ENCODE results near the gene ROR2. TPM values are rescaled to one million over a fixed set of nuclear protein-coding genes. Genes with fewer than 3 reads are reported as not detected.

Gene ROR2
- total RNA-seq, 4 donors from 2014 or later, result 1.8 to 4.2 (median 2.7) TPM

GRCh38 chr9:91858213-91859030 lies 91.6 kb downstream of the ROR2 start:
- no peak overlapping the region for H3K4me3 ChIP-seq
- DNase-seq (ENCODE audit: low spot score in 2 of 2), result no peak
- no peaks in the 10 kb centered on the region for H3K9me3 ChIP-seq
- no peak overlapping the region for H3K27ac ChIP-seq
- no peak for TF ChIP-seq POLR2A (IDR thresholded peaks at IDR 0.05)
- TF ChIP-seq, protein P1, sequence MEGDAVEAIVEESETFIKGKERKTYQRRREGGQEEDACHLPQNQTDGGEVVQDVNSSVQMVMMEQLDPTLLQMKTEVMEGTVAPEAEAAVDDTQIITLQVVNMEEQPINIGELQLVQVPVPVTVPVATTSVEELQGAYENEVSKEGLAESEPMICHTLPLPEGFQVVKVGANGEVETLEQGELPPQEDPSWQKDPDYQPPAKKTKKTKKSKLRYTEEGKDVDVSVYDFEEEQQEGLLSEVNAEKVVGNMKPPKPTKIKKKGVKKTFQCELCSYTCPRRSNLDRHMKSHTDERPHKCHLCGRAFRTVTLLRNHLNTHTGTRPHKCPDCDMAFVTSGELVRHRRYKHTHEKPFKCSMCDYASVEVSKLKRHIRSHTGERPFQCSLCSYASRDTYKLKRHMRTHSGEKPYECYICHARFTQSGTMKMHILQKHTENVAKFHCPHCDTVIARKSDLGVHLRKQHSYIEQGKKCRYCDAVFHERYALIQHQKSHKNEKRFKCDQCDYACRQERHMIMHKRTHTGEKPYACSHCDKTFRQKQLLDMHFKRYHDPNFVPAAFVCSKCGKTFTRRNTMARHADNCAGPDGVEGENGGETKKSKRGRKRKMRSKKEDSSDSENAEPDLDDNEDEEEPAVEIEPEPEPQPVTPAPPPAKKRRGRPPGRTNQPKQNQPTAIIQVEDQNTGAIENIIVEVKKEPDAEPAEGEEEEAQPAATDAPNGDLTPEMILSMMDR (IDR thresholded peaks at IDR 0.05), result no peak
- TF ChIP-seq EP300 (IDR thresholded peaks at IDR 0.05), result no peak
- 78 to 79% methylated on average over 17 of the region's 17 CpGs for WGBS, 2 donors
- no peaks in the 10 kb centered on the region for H3K4me1 ChIP-seq
- H3K36me3 ChIP-seq, result no peaks in the 10 kb centered on the region
- H3K27me3 ChIP-seq, result no peaks in the 10 kb centered on the region

- no peak for DNase-seq (ENCODE audit: low spot score in 2 of 2)
- no peaks in the 10 kb centered on the region for H3K36me3 ChIP-seq
- WGBS, 2 donors, result 31 to 42% methylated on average over 27 of the region's 27 CpGs
- no peaks in the 10 kb centered on the region for H3K4me1 ChIP-seq
- H3K27me3 ChIP-seq, result no peaks in the 10 kb centered on the region
- H3K4me3 ChIP-seq, result no peak overlapping the region
- H3K9me3 ChIP-seq, result no peaks in the 10 kb centered on the region
- no peak overlapping the region for H3K27ac ChIP-seq
- TF ChIP-seq, protein P1 (IDR thresholded peaks at IDR 0.05), result no peak
- TF ChIP-seq EP300 (IDR thresholded peaks at IDR 0.05) (no peak), POLR2A (IDR thresholded peaks at IDR 0.05) (no peak)
Measured at GRCh38 chr9:91857291-91858212, 92.5 kb downstream of the ROR2 start.

DNA sequence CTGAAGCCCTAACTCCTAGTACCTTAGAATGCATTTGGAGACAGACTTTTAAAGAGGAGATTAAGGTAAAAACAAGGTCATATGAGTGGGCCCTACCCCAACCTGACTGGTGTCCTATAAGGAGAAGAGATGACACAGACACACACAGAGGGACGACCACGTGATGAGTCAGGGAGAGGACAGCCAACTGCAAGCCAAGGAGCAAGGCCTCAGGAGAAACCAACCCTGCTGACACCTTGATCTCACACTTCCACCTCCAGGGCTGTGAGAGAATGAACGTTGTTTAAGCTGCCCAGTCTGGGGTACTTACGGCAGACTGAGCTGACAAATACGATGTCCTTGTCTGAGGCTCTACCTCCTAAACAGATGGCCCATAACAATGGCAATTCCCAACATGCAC lies 93.6 kb downstream of the ROR2 start:
- H3K27me3 ChIP-seq, result no peaks in the 10 kb centered on the region
- H3K9me3 ChIP-seq, result no peaks in the 10 kb centered on the region
- no peaks in the 10 kb centered on the region for H3K36me3 ChIP-seq
- 81 to 90% methylated on average over 5 of the region's 5 CpGs for WGBS, 2 donors
- H3K27ac ChIP-seq, result no peak overlapping the region
- no peaks in the 10 kb centered on the region for H3K4me1 ChIP-seq
- H3K4me3 ChIP-seq, result no peak overlapping the region
- no peak for DNase-seq (ENCODE audit: low spot score in 2 of 2)
- TF ChIP-seq POLR2A (IDR thresholded peaks at IDR 0.05) (no peak), EP300 (IDR thresholded peaks at IDR 0.05) (no peak)
- TF ChIP-seq, protein P1 (IDR thresholded peaks at IDR 0.05), result no peak

GRCh38 chr9:91855196-91855595 lies 94.8 kb downstream of the ROR2 start:
- TF ChIP-seq POLR2A (IDR thresholded peaks at IDR 0.05) (no peak), EP300 (IDR thresholded peaks at IDR 0.05) (no peak)
- TF ChIP-seq, protein P1 (IDR thresholded peaks at IDR 0.05), result no peak
- DNase-seq (ENCODE audit: low spot score in 2 of 2), result no peak
- H3K9me3 ChIP-seq, result no peaks in the 10 kb centered on the region
- 60 to 81% methylated on average over 4 to 10 of the region's 10 CpGs for WGBS, 2 donors
- no peaks in the 10 kb centered on the region for H3K27me3 ChIP-seq
- no peak overlapping the region for H3K27ac ChIP-seq
- no peaks in the 10 kb centered on the region for H3K4me1 ChIP-seq
- H3K4me3 ChIP-seq, result no peak overlapping the region
- H3K36me3 ChIP-seq, result no peaks in the 10 kb centered on the region
